Measurements from ENCODE around the gene HPCAL1. TPM values are rescaled to one million over a fixed set of nuclear protein-coding genes. Genes with fewer than 3 reads are reported as not detected.

Gene HPCAL1
- total RNA-seq, 1 donor from 2014 or later: 3.7 TPM

GRCh38 chr2:10362096-10362897, 59.6 kb downstream of the HPCAL1 start:
- Histone ChIP-seq H3K27me3 (no peaks in the 10 kb centered on the region), H3K27ac (no peak overlapping the region), H3K4me3 (no peak overlapping the region), H3K9me3 (ENCODE audit: low read depth) (no peaks in the 10 kb centered on the region), H3K36me3 (no peaks in the 10 kb centered on the region), H3F3A (ENCODE audit: low read depth) (no peaks in the 10 kb centered on the region), H3K4me2 (no peak overlapping the region), H4K20me1 (ENCODE audit: low read depth) (no peaks in the 10 kb centered on the region), H2AFZ (replicated peaks) (no peak overlapping the region), H3K79me2 (ENCODE audit: low read depth) (no peaks in the 10 kb centered on the region), H3K9ac (no peak overlapping the region), H3K4me1 (peaks cover 14% of the 10 kb centered on the region)
- TF ChIP-seq EZH2 (IDR thresholded peaks at IDR 0.05) (no peak), EZH2phosphoT487 (IDR thresholded peaks at IDR 0.05) (no peak), CTCF (IDR thresholded peaks at IDR 0.05) (no peak)
- Mint-ChIP-seq H3K4me1 (peaks cover 12% of the 10 kb centered on the region), H3K9me3 (no peaks in the 10 kb centered on the region), H3K27ac (no peak overlapping the region), H3K36me3 (no peaks in the 10 kb centered on the region), H3K27me3 (ENCODE audit: insufficient read depth, low read depth) (peaks cover 11% of the 10 kb centered on the region), H3K4me3 (no peak overlapping the region)
- no peak for DNase-seq (ENCODE audit: low spot score)

- Histone ChIP-seq H3K9ac (no peak overlapping the region), H3K27me3 (no peaks in the 10 kb centered on the region), H3K4me2 (no peak overlapping the region), H3K9me3 (ENCODE audit: low read depth) (no peaks in the 10 kb centered on the region), H3K79me2 (ENCODE audit: low read depth) (no peaks in the 10 kb centered on the region), H3K4me3 (no peak overlapping the region), H3K27ac (no peak overlapping the region), H3K4me1 (peaks cover 14% of the 10 kb centered on the region), H2AFZ (replicated peaks) (no peak overlapping the region), H3F3A (ENCODE audit: low read depth) (no peaks in the 10 kb centered on the region), H3K36me3 (no peaks in the 10 kb centered on the region), H4K20me1 (ENCODE audit: low read depth) (no peaks in the 10 kb centered on the region)
- Mint-ChIP-seq H3K4me3 (no peak overlapping the region), H3K27me3 (ENCODE audit: insufficient read depth, low read depth) (peaks cover 13% of the 10 kb centered on the region), H3K9me3 (no peaks in the 10 kb centered on the region), H3K36me3 (no peaks in the 10 kb centered on the region), H3K27ac (no peak overlapping the region), H3K4me1 (peaks cover 6% of the 10 kb centered on the region)
- no peak for DNase-seq (ENCODE audit: low spot score)
- TF ChIP-seq EZH2 (IDR thresholded peaks at IDR 0.05): no peak
- TF ChIP-seq EZH2phosphoT487 (IDR thresholded peaks at IDR 0.05): no peak
- no peak for TF ChIP-seq CTCF (IDR thresholded peaks at IDR 0.05)
Measured at GRCh38 chr2:10362898-10363454, 60.3 kb downstream of the HPCAL1 start.

GRCh38 chr2:10363861-10364610, 61.3 kb downstream of the HPCAL1 start:
- Mint-ChIP-seq H3K4me3 (no peak overlapping the region), H3K27ac (no peak overlapping the region), H3K36me3 (no peaks in the 10 kb centered on the region), H3K4me1 (peaks cover 4% of the 10 kb centered on the region), H3K9me3 (no peaks in the 10 kb centered on the region), H3K27me3 (ENCODE audit: insufficient read depth, low read depth) (peaks cover 9% of the 10 kb centered on the region)
- Histone ChIP-seq H2AFZ (replicated peaks) (no peak overlapping the region), H3K36me3 (no peaks in the 10 kb centered on the region), H4K20me1 (ENCODE audit: low read depth) (no peaks in the 10 kb centered on the region), H3K4me2 (no peak overlapping the region), H3K27ac (no peak overlapping the region), H3K4me1 (peaks cover 14% of the 10 kb centered on the region), H3K79me2 (ENCODE audit: low read depth) (no peaks in the 10 kb centered on the region), H3K9me3 (ENCODE audit: low read depth) (no peaks in the 10 kb centered on the region), H3K27me3 (no peaks in the 10 kb centered on the region), H3K9ac (no peak overlapping the region), H3K4me3 (no peak overlapping the region), H3F3A (ENCODE audit: low read depth) (no peaks in the 10 kb centered on the region)
- DNase-seq (ENCODE audit: low spot score): no peak
- TF ChIP-seq CTCF (IDR thresholded peaks at IDR 0.05) (no peak), EZH2phosphoT487 (IDR thresholded peaks at IDR 0.05) (no peak), EZH2 (IDR thresholded peaks at IDR 0.05) (no peak)

Measured in neural progenitor cell (in vitro differentiated cells).